Activated naive CD4-positive, alpha-beta T cell treated with anti-CD3 and anti-CD28 coated beads, Interleukin-2, amount 10 ng/mL, durations not matched to agents 7 days and 5 days (primary cell): ENCODE data around the gene PDHB.

Experiments used
- CTCF ChIA-PET: fragments of 350-600 bp; sonication (Branson Sonifier 250); formaldehyde crosslinking; loops from one replicate; lab custom pipeline; 2021; ENCODE audit warnings: antibody characterized with exemption; lab: Charles Lee
- DNase-seq: peaks from one replicate; pipeline ENCODE4 v3.0.0-alpha.2; 2020
- H3K27ac Mint-ChIP-seq: one replicate; pipeline ENCODE4 v1.8.0; 2021; ENCODE audit warnings: mild to moderate bottlenecking, moderate library complexity, mixed read lengths
- H3K27me3 Mint-ChIP-seq: one replicate; pipeline ENCODE4 v1.8.0; 2021; ENCODE audit warnings: mild to moderate bottlenecking, mixed read lengths
- H3K36me3 Mint-ChIP-seq: one replicate; pipeline ENCODE4 v1.8.0; 2021; ENCODE audit warnings: mixed read lengths
- H3K4me1 Mint-ChIP-seq: one replicate; pipeline ENCODE4 v1.8.0; 2021; ENCODE audit warnings: mixed read lengths
- H3K4me3 Mint-ChIP-seq: one replicate; pipeline ENCODE4 v1.8.0; 2021; ENCODE audit warnings: mild to moderate bottlenecking, moderate library complexity, mixed read lengths
- H3K9me3 Mint-ChIP-seq: one replicate; pipeline ENCODE4 v1.8.0; 2021; ENCODE audit warnings: mixed read lengths

The PDHB gene

GRCh38 chr3:58383904-58384303, 49.7 kb downstream of the PDHB start:
- Mint-ChIP-seq H3K36me3 (peaks cover 7% of the 10 kb centered on the region), H3K9me3 (no peaks in the 10 kb centered on the region), H3K4me1 (peaks cover 19% of the 10 kb centered on the region), H3K27me3 (no peaks in the 10 kb centered on the region), H3K27ac (no peak overlapping the region), H3K4me3 (no peak overlapping the region)
- DNase-seq, result no peak
- CTCF ChIA-PET, result no interaction called here

GRCh38 chr3:58383476-58383875, 50.2 kb downstream of the PDHB start:
- H3K27ac Mint-ChIP-seq, result no peak overlapping the region
- peaks cover 6% of the 10 kb centered on the region for H3K36me3 Mint-ChIP-seq
- no peak overlapping the region for H3K4me3 Mint-ChIP-seq
- no peaks in the 10 kb centered on the region for H3K9me3 Mint-ChIP-seq
- no peak for DNase-seq
- CTCF ChIA-PET, result no interaction called here
- no peaks in the 10 kb centered on the region for H3K27me3 Mint-ChIP-seq
- peaks cover 16% of the 10 kb centered on the region for H3K4me1 Mint-ChIP-seq

GRCh38 chr3:58379351-58380073, 54.1 kb downstream of the PDHB start:
- Mint-ChIP-seq H3K9me3 (no peaks in the 10 kb centered on the region), H3K27me3 (no peaks in the 10 kb centered on the region), H3K36me3 (peaks cover 6% of the 10 kb centered on the region), H3K4me3 (no peak overlapping the region), H3K27ac (no peak overlapping the region), H3K4me1 (no peaks in the 10 kb centered on the region)
- no peak for DNase-seq
- CTCF ChIA-PET, result no interaction called here

- no peak overlapping the region for H3K4me3 Mint-ChIP-seq
- H3K4me1 Mint-ChIP-seq, result no peaks in the 10 kb centered on the region
- no peak overlapping the region for H3K27ac Mint-ChIP-seq
- H3K27me3 Mint-ChIP-seq, result no peaks in the 10 kb centered on the region
- H3K9me3 Mint-ChIP-seq, result no peaks in the 10 kb centered on the region
- CTCF ChIA-PET, result interaction anchor here (0.8 kb wide), 1 partner anchor 41 kb away, joined by 3 read pairs; no protein-coding TSS in a partner anchor
- DNase-seq, result no peak
- peaks cover 4% of the 10 kb centered on the region for H3K36me3 Mint-ChIP-seq
These were observed 55.9 kb downstream of the PDHB start for GRCh38 chr3:58377750-58378149.
